ENCODE results near the gene ECI1.

DNA sequence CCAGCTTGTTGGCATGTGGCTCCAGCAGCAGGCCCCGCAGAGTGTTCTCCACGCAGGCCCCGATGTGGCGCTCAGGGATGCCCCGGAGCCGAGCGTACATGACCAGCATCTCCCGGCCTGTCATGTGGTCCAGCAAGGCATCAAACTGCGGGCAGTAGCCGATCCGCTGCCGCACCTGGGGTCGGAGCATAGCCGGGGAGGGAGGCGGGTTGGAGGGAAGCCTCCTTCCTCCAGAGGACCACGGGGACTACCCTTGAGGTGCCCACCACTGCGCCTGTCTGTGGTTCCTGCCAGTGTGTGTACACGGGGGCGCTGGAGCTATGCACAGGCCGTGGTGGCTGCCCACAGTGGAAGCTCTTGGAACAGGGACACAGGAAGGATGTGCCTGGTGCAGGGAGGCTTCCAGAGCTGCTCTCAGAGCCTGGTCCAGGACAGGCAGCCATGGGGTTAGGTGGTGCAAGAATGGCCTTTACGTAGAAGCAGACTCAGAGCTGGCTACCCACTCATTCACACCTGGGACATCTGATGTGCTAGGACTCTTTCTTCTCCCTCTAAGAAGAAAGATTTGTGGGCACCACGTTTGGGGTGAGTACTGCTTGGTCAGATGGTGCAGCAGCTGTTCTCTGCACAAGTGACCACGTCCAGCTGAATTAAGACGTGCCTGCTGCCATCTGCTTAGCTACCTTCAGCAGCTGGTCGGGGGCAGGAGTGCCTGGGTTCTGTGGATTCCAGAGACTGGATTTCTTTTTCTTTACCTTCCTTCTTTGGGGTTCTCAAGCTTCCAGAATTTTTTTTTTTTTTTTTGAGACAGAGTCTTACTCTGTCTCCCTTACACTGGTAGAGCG lies 27.8 kb upstream of the ECI1 start:
- TF ChIP-seq CTCF (IDR thresholded peaks at IDR 0.05) (no peak), POLR2A (IDR thresholded peaks at IDR 0.05) (no peak)

Measured in vagina (tissue), 2 donors.